ENCODE measurements around the gene TBC1D1.

DNA sequence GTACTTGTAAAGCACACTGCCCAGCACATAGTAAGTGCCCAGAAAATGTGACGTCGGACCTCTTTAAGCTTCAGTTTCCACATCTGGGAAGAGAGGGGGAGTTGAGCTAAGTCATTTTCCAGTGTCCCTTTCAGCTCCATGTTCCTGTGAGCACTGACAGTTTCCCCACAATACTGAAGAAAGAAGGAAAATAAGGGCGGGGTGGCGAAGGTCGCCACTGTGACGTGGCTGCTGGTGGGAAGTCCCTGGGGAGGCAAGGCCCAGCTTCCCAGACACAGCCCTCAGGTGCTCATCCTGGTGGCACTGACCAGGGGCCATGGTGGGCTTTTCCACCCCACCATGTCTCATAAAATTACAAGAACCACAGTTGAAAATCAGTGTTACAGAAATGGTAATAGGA is 191.1 kb downstream of the TBC1D1 start:
- TF ChIP-seq ZFP3 (CRISPR knock-in tag; IDR thresholded peaks at IDR 0.05) = no peak
- TF ChIP-seq OSR1 (CRISPR knock-in tag; IDR thresholded peaks at IDR 0.05) = no peak
- no peak for TF ChIP-seq CSDC2 (CRISPR knock-in tag; IDR thresholded peaks at IDR 0.05)
- TF ChIP-seq, protein P1, sequence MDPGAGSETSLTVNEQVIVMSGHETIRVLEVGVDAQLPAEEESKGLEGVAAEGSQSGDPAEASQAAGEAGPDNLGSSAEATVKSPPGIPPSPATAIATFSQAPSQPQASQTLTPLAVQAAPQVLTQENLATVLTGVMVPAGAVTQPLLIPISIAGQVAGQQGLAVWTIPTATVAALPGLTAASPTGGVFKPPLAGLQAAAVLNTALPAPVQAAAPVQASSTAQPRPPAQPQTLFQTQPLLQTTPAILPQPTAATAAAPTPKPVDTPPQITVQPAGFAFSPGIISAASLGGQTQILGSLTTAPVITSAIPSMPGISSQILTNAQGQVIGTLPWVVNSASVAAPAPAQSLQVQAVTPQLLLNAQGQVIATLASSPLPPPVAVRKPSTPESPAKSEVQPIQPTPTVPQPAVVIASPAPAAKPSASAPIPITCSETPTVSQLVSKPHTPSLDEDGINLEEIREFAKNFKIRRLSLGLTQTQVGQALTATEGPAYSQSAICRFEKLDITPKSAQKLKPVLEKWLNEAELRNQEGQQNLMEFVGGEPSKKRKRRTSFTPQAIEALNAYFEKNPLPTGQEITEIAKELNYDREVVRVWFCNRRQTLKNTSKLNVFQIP (CRISPR knock-in tag; IDR thresholded peaks at IDR 0.05; ENCODE audit: borderline replicate concordance, low read depth) = no peak
- TF ChIP-seq, protein P2, sequence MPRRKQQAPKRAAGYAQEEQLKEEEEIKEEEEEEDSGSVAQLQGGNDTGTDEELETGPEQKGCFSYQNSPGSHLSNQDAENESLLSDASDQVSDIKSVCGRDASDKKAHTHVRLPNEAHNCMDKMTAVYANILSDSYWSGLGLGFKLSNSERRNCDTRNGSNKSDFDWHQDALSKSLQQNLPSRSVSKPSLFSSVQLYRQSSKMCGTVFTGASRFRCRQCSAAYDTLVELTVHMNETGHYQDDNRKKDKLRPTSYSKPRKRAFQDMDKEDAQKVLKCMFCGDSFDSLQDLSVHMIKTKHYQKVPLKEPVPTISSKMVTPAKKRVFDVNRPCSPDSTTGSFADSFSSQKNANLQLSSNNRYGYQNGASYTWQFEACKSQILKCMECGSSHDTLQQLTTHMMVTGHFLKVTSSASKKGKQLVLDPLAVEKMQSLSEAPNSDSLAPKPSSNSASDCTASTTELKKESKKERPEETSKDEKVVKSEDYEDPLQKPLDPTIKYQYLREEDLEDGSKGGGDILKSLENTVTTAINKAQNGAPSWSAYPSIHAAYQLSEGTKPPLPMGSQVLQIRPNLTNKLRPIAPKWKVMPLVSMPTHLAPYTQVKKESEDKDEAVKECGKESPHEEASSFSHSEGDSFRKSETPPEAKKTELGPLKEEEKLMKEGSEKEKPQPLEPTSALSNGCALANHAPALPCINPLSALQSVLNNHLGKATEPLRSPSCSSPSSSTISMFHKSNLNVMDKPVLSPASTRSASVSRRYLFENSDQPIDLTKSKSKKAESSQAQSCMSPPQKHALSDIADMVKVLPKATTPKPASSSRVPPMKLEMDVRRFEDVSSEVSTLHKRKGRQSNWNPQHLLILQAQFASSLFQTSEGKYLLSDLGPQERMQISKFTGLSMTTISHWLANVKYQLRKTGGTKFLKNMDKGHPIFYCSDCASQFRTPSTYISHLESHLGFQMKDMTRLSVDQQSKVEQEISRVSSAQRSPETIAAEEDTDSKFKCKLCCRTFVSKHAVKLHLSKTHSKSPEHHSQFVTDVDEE (CRISPR knock-in tag; IDR thresholded peaks at IDR 0.05) = no peak
- no peak for TF ChIP-seq SNAI2 (CRISPR knock-in tag; IDR thresholded peaks at IDR 0.05)
- no peak for TF ChIP-seq ZNF565 (CRISPR knock-in tag; conservative IDR thresholded peaks at IDR 0.05; ENCODE audit: low read depth)
- no peak for TF ChIP-seq RARB (CRISPR knock-in tag; IDR thresholded peaks at IDR 0.05)
- TF ChIP-seq BACH2 (CRISPR knock-in tag; IDR thresholded peaks at IDR 0.05; ENCODE audit: borderline replicate concordance) = no peak
- TF ChIP-seq, protein P3, sequence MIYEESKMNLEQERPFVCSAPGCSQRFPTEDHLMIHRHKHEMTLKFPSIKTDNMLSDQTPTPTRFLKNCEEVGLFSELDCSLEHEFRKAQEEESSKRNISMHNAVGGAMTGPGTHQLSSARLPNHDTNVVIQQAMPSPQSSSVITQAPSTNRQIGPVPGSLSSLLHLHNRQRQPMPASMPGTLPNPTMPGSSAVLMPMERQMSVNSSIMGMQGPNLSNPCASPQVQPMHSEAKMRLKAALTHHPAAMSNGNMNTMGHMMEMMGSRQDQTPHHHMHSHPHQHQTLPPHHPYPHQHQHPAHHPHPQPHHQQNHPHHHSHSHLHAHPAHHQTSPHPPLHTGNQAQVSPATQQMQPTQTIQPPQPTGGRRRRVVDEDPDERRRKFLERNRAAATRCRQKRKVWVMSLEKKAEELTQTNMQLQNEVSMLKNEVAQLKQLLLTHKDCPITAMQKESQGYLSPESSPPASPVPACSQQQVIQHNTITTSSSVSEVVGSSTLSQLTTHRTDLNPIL (CRISPR knock-in tag; IDR thresholded peaks at IDR 0.05; ENCODE audit: low read depth) = no peak
- no peak for TF ChIP-seq ARNTL (CRISPR knock-in tag; IDR thresholded peaks at IDR 0.05; ENCODE audit: borderline replicate concordance, low read depth)
- no peak for TF ChIP-seq ISL1 (CRISPR knock-in tag; IDR thresholded peaks at IDR 0.05)
- no peak for TF ChIP-seq ZNF70 (CRISPR knock-in tag; IDR thresholded peaks at IDR 0.05)
- TF ChIP-seq TCF4 (CRISPR knock-in tag; IDR thresholded peaks at IDR 0.05; ENCODE audit: borderline replicate concordance) = no peak
